ENCODE data around the gene UBA6.

UBA6 gene

DNA sequence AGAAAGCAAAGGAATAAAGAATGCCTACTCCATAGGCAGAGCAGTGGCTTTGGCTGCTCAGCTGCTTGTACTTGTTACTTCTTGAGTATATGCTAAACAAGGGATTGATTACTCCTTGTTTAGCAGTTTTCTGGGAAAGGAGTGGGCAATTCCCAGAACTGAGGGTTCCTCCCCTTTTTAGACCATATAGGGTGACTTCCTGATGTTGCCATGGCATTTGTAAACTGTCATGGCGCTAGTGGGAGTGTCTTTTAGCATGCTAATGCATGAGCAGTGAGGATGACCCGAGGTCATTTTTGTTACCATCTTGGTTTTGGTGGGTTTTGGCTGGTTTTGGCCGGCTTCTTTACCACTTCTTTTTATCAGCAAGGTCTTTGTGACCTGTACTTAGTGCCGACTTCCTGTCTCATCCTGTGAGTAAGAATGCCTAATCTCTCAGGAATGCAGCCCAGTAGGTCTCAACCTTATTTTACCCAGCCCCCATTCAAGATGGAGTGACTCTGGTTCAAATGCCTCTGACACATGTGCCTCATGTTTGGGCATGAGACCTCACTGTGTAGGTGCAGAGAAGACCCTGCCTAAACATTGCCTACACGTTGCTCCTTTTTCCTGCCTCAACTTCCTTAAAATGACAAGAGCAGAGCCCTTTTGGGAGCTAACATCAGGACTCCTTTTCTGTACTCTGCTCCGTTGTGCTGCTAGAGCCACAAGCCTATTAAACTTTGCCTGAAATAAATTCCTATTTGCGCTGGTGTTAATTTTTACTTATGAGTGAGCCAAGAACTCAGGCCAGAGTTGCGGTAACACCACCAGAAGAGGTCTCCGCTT lies 21.0 kb upstream of the UBA6 start:
- H4K20me1 ChIP-seq (ENCODE audit: insufficient read depth, low read length): no peaks in the 10 kb centered on the region
- H3K36me3 ChIP-seq (ENCODE audit: insufficient read depth, low read length): peaks cover 16% of the 10 kb centered on the region; the same call in 1 of the 2 replicates
- no peak overlapping the region for H2AFZ ChIP-seq (ENCODE audit: low read depth, low read length)
- H3K4me3 ChIP-seq (ENCODE audit: low read depth in 1 of 2, low read length in 2 of 2): no peak overlapping the region
- TF ChIP-seq EZH2 (IDR thresholded peaks at IDR 0.05; ENCODE audit: borderline replicate concordance, low read depth, low read length, severe bottlenecking): no peak
- TF ChIP-seq, protein P1, sequence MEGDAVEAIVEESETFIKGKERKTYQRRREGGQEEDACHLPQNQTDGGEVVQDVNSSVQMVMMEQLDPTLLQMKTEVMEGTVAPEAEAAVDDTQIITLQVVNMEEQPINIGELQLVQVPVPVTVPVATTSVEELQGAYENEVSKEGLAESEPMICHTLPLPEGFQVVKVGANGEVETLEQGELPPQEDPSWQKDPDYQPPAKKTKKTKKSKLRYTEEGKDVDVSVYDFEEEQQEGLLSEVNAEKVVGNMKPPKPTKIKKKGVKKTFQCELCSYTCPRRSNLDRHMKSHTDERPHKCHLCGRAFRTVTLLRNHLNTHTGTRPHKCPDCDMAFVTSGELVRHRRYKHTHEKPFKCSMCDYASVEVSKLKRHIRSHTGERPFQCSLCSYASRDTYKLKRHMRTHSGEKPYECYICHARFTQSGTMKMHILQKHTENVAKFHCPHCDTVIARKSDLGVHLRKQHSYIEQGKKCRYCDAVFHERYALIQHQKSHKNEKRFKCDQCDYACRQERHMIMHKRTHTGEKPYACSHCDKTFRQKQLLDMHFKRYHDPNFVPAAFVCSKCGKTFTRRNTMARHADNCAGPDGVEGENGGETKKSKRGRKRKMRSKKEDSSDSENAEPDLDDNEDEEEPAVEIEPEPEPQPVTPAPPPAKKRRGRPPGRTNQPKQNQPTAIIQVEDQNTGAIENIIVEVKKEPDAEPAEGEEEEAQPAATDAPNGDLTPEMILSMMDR (IDR thresholded peaks at IDR 0.05; ENCODE audit: borderline replicate concordance, extremely low read depth, low read length, poor library complexity, severe bottlenecking): no peak
- no peaks in the 10 kb centered on the region for H3K9me3 ChIP-seq (ENCODE audit: insufficient read depth, low read length, severe bottlenecking)
- H3K79me2 ChIP-seq (ENCODE audit: insufficient read depth, low read length): no peaks in the 10 kb centered on the region
- DNase-seq (no peak), ATAC-seq (ENCODE audit: insufficient read depth, low read depth) (no peak)
- H3K4me2 ChIP-seq (ENCODE audit: insufficient read depth, low read length): no peak overlapping the region
- no peaks in the 10 kb centered on the region for H3K27me3 ChIP-seq (ENCODE audit: insufficient read depth, low read length, poor library complexity)
- no peaks in the 10 kb centered on the region for H3K4me1 ChIP-seq (ENCODE audit: insufficient read depth, low read length)
- H3K27ac ChIP-seq (ENCODE audit: low read length): no peak overlapping the region
- H3K9ac ChIP-seq (ENCODE audit: low read depth, low read length): no peak overlapping the region

DNA sequence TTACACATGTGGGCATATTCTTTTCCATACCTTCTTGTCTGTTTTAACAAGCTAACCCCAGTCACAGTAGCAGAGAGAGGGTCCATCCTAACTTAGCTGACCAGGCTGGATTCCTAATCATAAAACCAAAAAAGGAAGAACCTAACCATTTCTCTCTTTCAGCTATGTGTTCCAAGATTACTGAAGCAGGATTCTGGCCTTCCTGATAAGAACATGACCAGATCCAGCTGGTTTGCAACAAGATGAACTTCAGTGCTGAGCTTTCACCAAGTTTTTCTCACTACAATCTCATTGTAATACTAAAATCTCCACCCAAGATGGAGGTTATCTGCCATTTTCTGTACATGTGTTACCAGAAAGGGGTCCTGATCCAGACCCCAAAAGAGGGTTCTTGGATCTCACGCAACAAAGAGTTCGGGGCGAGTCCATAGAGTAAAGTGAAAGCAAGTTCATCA lies 20.4 kb upstream of the UBA6 start:
- H3K9ac ChIP-seq (ENCODE audit: low read depth, low read length): no peak overlapping the region
- DNase-seq (no peak), ATAC-seq (ENCODE audit: insufficient read depth, low read depth) (no peak)
- H4K20me1 ChIP-seq (ENCODE audit: insufficient read depth, low read length): no peaks in the 10 kb centered on the region
- no peaks in the 10 kb centered on the region for H3K27me3 ChIP-seq (ENCODE audit: insufficient read depth, low read length, poor library complexity)
- TF ChIP-seq, protein P1 (IDR thresholded peaks at IDR 0.05; ENCODE audit: borderline replicate concordance, extremely low read depth, low read length, poor library complexity, severe bottlenecking): no peak
- no peaks in the 10 kb centered on the region for H3K4me1 ChIP-seq (ENCODE audit: insufficient read depth, low read length)
- H3K4me2 ChIP-seq (ENCODE audit: insufficient read depth, low read length): no peak overlapping the region
- H2AFZ ChIP-seq (ENCODE audit: low read depth, low read length): no peak overlapping the region
- H3K27ac ChIP-seq (ENCODE audit: low read length): no peak overlapping the region
- no peak overlapping the region for H3K4me3 ChIP-seq (ENCODE audit: low read depth in 1 of 2, low read length in 2 of 2)
- no peaks in the 10 kb centered on the region for H3K9me3 ChIP-seq (ENCODE audit: insufficient read depth, low read length, severe bottlenecking)
- H3K79me2 ChIP-seq (ENCODE audit: insufficient read depth, low read length): no peaks in the 10 kb centered on the region
- H3K36me3 ChIP-seq (ENCODE audit: insufficient read depth, low read length): peaks cover 22% of the 10 kb centered on the region

DNA sequence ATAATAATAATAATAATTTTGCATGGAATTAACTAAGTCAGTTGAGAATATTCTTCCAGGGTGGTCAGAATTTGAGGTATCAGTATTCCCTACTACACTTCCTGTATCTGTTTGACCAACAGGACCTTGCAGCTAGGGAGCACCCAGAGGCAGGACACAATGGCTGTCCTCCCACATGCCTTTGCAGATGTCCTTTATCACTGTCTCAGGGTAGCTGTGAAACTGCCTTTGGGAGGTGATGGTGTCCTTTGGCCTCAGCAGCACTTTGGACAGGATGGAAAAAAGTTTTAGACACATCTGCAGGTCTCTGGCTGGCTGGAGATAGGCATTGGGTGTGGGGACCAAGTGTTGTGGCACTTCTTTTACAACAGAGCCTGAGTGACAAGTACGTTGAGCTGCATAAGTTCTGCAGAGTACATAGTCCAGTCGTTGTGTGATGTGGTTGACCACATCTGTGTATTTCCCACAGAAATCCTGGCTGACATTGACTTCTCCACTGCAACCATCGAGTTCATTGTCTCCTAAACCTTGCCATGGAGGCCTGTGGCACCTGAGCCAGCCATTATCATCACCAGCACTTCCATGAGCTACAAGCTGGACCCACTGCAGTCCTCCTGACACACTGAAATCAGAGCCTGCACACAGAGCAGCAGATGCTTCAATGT lies 19.1 kb upstream of the UBA6 start:
- TF ChIP-seq, protein P1 (IDR thresholded peaks at IDR 0.05; ENCODE audit: borderline replicate concordance, extremely low read depth, low read length, poor library complexity, severe bottlenecking): no peak
- no peak for TF ChIP-seq EZH2 (IDR thresholded peaks at IDR 0.05; ENCODE audit: borderline replicate concordance, low read depth, low read length, severe bottlenecking)
- no peak overlapping the region for H3K4me3 ChIP-seq (ENCODE audit: low read depth in 1 of 2, low read length in 2 of 2)
- H3K9ac ChIP-seq (ENCODE audit: low read depth, low read length): no peak overlapping the region
- no peaks in the 10 kb centered on the region for H3K4me1 ChIP-seq (ENCODE audit: insufficient read depth, low read length)
- no peaks in the 10 kb centered on the region for H3K79me2 ChIP-seq (ENCODE audit: insufficient read depth, low read length)
- no peak overlapping the region for H2AFZ ChIP-seq (ENCODE audit: low read depth, low read length)
- no peak overlapping the region for H3K27ac ChIP-seq (ENCODE audit: low read length)
- H3K27me3 ChIP-seq (ENCODE audit: insufficient read depth, low read length, poor library complexity): no peaks in the 10 kb centered on the region
- no peak overlapping the region for H3K4me2 ChIP-seq (ENCODE audit: insufficient read depth, low read length)
- H4K20me1 ChIP-seq (ENCODE audit: insufficient read depth, low read length): no peaks in the 10 kb centered on the region
- DNase-seq (no peak), ATAC-seq (ENCODE audit: insufficient read depth, low read depth) (no peak)
- no peaks in the 10 kb centered on the region for H3K9me3 ChIP-seq (ENCODE audit: insufficient read depth, low read length, severe bottlenecking)
- H3K36me3 ChIP-seq (ENCODE audit: insufficient read depth, low read length): peaks cover 28% of the 10 kb centered on the region
